MV-4-11 (cell line): Measurements from ENCODE around the gene SMC6.

ENCODE experiments used
- DNase-seq: peaks from one replicate; lab custom pipeline; 2025; lab: John Stamatoyannopoulos, UW

Gene SMC6

DNA sequence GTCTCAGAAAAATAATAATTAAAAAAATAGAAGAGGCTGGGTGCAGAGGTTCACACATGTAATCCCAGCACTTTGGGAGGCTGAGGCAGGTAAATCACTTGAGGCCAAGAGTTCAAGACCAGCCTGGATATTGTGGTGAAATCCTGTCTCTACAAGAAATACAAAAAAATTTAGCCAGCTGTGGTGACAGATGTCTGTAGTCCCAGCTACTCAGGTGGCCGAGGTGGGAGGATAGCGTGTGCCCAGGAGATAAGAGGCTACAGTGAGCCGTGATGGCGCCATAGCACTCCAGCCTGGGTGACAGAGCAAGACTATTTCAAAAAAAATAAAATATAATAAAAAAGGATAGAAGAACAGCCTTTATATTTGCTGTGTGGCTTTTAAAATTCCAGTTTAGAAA, 35.9 kb downstream of the SMC6 start:
- no peak for DNase-seq

GRCh38 chr2:17713291-17713690, 40.3 kb downstream of the SMC6 start:
- no peak for DNase-seq

- DNase-seq = no peak
These were observed 42.9 kb downstream of the SMC6 start for GRCh38 chr2:17710547-17711248.

GRCh38 chr2:17709897-17710296, 43.7 kb downstream of the SMC6 start:
- no peak for DNase-seq

GRCh38 chr2:17708501-17708900, 45.1 kb downstream of the SMC6 start:
- DNase-seq = no peak

GRCh38 chr2:17706845-17707244, 46.8 kb downstream of the SMC6 start:
- DNase-seq = no peak

- DNase-seq = no peak
These were observed 62.8 kb downstream of the SMC6 start for GRCh38 chr2:17690776-17691175.

DNA sequence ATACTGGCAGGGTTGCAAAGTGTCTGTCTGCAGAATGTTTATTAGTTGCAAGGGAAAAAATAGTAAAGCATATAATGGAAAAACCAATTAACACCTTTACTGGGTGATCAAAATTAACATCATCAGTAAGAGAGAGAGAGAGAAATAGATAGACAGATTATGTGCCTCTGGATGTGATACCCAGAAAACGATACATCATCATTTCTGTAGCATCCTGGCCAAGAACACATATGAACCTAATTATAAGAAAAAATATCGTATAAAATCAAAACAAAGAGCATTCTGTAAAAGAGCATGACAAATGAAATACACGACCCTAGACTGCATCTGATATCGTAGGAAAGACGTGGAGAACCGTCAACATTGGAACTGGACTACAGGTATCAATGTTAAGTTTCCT, 64.6 kb downstream of the SMC6 start:
- DNase-seq = no peak

GRCh38 chr2:17688600-17688999, 65.0 kb downstream of the SMC6 start:
- no peak for DNase-seq

- no peak for DNase-seq
These were observed 69.6 kb downstream of the SMC6 start for GRCh38 chr2:17683981-17684380.

DNA sequence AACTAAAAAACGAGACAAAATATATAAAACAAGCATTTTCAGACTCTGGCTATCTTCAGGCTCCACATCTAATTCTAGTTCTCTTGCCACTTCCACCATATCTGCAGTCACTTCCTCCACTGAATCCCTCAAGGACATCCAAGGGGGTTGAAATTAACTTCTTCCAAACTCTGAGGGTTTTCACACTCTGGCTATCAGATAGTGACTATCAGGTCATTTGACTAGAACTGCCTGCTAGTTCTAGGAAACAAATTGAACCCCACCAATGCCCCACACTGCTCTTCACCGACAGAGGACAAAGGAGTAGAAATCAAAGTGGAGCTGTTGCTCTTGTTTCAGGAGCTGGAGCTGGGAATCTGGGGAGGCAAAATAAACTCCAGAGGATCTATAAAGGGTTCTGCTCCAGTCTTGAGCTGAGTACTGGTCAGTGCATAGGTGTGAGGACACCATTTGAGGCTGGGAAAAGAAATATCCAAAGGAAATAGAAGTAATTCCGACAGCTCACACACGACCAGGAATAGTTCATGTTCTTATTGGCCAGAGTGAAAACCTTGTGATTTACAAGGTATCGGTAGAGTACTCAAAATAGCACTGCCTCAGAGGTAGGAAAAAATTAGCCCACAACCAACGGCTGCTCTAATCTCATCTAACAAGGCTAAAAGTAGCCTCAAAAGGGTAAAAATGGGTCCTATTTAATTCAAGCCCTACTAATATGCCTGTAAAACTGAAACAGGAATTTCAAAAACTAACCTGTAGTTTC, 71.3 kb downstream of the SMC6 start:
- no peak for DNase-seq

DNA sequence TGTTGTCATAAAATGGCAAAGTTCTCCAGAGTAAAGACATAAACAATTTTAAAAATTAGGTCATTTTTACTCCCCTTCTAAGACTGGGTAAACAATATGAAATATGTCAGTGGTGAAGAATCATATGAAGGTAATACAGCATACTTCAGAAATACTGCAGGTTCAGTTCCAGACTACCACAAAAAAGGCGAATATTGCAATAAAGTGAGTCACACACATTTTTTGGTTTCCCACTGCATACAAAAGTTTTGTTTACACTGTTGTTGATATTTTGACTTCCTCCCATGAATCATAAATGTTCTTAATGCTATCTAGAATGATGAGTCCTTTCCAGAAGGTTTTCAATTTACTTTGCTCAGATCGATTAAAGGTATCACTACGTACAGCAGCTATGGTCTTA, 73.5 kb downstream of the SMC6 start:
- no peak for DNase-seq

DNA sequence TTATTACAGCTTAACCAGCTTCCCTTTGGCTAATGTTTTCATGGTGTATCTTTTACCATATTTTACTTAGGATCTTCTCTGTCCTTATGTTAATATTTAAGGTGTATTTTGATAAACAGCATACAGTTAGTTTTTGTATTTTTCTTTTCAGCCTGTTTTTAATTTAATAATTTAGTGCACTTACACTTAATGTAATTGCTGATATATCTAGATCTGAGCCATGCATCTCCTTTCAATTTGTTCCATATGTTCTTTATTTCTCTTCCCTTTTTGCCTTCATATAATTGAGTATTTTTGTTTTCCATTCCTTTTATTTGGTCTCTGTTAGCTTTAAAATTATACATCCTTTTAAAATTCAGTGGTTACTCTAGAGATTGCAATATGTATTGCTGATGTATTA, 78.8 kb downstream of the SMC6 start:
- no peak for DNase-seq

DNA sequence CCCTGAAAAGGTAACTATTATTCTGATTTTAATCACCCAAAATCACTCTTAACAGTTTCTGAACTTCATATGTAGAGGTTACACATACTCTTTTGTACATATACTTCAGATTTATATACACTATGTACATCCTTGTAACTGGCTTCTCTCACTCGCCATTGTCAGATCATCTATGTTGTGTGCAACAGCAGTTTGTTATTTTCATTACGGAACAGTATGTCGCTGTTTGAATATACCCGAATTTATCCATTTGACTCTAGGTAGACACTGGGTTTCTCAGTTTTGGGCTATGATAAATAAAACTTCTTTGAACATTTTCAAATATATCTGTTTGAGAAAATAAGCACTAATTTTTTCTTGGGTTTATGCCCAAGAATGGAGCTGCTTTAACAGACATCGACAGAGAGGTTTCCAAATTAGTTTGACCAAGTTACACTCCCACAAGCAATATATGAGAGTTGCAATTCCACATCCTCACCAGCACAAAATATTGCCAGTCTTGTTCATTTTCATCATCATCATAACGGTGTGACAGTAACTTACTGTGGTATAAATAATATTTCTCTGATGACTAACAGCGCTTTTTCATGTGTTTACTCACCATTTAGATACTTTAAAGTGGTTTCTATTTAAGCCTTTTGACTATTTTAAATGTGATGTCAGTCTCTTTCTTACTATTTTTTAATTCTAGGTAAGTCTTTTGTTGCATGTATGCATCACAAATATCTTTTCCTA, 80.9 kb downstream of the SMC6 start:
- DNase-seq = no peak

- no peak for DNase-seq
These were observed 85.7 kb downstream of the SMC6 start for GRCh38 chr2:17667898-17668297.

GRCh38 chr2:17664534-17664933, 89.1 kb downstream of the SMC6 start:
- no peak for DNase-seq

DNA sequence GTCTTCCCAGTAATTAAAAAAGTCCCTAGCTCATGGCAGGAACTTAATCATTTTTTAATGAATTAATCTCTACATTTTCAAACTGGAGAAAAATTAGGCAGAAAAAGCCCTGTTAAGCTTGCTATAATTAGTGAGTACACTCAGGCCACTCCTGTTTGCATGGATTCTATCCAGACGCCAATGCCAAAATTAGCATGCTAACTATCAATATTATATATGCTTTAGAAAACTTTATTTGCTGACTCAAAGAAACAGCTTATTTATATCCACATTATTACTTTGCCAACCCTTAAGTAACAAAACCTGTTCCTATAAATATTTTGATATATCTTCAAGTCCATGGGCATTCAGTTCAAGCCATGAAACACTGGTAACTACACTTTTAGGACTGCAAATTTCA, 90.9 kb downstream of the SMC6 start:
- DNase-seq = no peak

- DNase-seq = no peak
These were observed 92.2 kb downstream of the SMC6 start for GRCh38 chr2:17661460-17661859.

- no peak for DNase-seq
These were observed 93.4 kb downstream of the SMC6 start for GRCh38 chr2:17660219-17660618.

DNA sequence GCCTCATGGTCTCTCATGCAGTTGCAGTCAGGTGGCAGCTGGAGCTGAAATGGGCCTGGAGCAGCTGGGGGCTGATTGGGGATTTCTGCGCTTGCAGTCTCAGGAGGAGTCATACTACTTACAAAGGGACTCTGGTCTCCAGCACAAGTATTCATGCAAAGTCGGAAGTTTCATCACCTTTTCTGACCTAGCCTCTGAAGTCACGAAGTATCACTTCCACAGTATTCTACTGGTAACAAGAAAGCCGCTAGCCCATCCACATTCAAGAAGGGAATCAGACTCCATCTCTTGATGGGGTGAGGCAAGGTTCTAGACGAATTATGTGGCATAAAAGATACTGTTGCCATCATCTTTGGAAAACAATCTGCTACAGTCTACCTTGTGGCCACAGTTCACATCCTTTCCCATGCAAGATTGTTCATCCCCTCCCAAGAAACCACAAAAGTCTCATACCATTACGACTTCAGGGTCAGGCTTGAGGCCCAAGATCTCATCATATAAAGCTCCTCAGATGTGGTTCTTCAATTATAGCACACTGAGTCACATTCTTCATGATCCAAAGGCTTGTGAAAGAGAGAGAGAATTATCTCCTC, 95.3 kb downstream of the SMC6 start:
- DNase-seq = peak; percentile 82

GRCh38 chr2:17657759-17658158, 95.9 kb downstream of the SMC6 start:
- DNase-seq = no peak

DNA sequence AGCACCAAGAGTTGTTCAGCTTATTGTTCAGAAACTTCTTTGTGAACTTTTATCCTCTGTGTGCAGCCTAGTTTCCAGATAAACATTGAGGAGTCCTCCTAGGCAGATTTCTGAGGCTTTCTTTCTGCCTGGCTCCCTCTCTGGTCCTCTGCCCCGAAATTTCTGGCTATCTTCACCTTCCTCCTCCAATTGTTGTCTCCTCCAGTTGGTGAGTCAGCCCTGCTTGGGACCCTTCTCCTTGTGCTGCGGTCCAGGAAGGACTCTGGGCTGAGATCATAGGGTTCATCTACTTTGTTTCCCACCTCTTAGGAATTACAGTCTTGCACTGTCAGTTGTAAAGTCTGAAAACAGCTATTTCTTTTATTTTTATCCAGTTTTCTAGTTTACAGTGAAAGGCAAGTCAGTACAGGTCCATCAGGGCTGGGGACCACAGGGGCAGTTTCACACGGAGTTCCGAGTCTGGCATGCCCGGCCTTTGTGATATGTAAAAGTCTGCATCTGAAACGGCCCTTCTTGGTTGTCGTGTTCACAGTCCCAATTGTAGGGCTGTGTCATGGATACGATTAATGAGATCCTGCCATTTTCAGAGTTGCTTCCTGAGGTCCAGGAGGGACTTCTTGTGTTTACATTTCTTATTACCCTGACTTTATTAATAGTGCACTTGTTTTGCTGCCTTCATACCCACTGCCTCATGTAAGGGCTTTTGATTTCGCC, 100.8 kb downstream of the SMC6 start:
- no peak for DNase-seq
